Testis (tissue), 3 donors: Measurements from ENCODE around the gene ZNF865. TPM values are rescaled to one million over a fixed set of nuclear protein-coding genes. Genes with fewer than 3 reads are reported as not detected.

Experiments used
- DNase-seq: peaks from one replicate; pipeline ENCODE4 v3.0.0-alpha.2; 2019
- H3K27ac ChIP-seq, 2 donors: fragments of 200-600 bp; sonication (generic); one replicate each; pipeline ENCODE4 v1.5.1; 2019
- H3K27me3 ChIP-seq: fragments of 200-600 bp; sonication (generic); one replicate; pipeline ENCODE4 v1.5.1; 2019
- H3K36me3 ChIP-seq: fragments of 200-600 bp; sonication (generic); one replicate; pipeline ENCODE4 v1.5.1; 2017; ENCODE audit warnings: low read depth; ENCODE audit errors: missing control alignments
- H3K4me1 ChIP-seq: fragments of 200-600 bp; sonication (generic); one replicate; pipeline ENCODE4 v1.5.1; 2019
- H3K4me3 ChIP-seq, 2 donors: fragments of 200-600 bp; sonication (generic); one replicate each; pipeline ENCODE4 v1.5.1; 2017 to 2019
- H3K9me3 ChIP-seq: fragments of 200-600 bp; sonication (generic); one replicate; pipeline ENCODE4 v1.5.1; 2017
- POLR2A ChIP-seq: fragments of 450-650 bp; IDR thresholded peaks from one replicate; pipeline ENCODE4 v1.6.1; 2017; ENCODE audit warnings: antibody characterized with exemption, mild to moderate bottlenecking, moderate library complexity
- WGBS, 2 donors: methylation state at CpG; one replicate each; pipeline ENCODE4 v1.1.5; 2018; 5-methylcytosine and 5-hydroxymethylcytosine counted together
- intact Hi-C: fragments of 100-400 bp; cut with DNase I; formaldehyde crosslinking; loops from one replicate; pipeline ENCODE4 v1.15.1; 2023; ENCODE audit warnings: low total_unique reads
- polyA plus RNA-seq: library from polyadenylated mRNA; stranded (reverse); fragments of 350-450 nt; fragmentation: Illumina TruSeq; extraction: RNeasy Lipid Tissue Mini Kit (QIAGEN cat#74804); gene quantifications from one replicate; pipeline ENCODE4 v1.2.3, GENCODE V29; 2014; ENCODE audit warnings: low read depth, low replicate concordance; ENCODE audit not compliant: insufficient read depth
- total RNA-seq, 2 donors: library from RNA; depleted of rRNA; stranded (reverse); fragments of >200 nt; gene quantifications; one replicate each; pipeline ENCODE4 v1.2.3, GENCODE V29; 2016
- TF ChIP-seq, protein P1 (sequence below), 3 experiments: fragments of 450-650 bp in 2 of 3; fragments of 200-600 bp in 1 of 3; sonication (generic) in 1 of 3; IDR thresholded peaks; one replicate each; pipeline ENCODE4 v1.5.1; 2016 to 2019; ENCODE audit warnings: antibody characterized with exemption in 3 of 3, mild to moderate bottlenecking in 2 of 3, moderate library complexity in 1 of 3

Gene ZNF865
- total and polyA plus RNA-seq, 3 donors from 2014 or later, result 4.7 to 14.5 (median 12.2) TPM

DNA sequence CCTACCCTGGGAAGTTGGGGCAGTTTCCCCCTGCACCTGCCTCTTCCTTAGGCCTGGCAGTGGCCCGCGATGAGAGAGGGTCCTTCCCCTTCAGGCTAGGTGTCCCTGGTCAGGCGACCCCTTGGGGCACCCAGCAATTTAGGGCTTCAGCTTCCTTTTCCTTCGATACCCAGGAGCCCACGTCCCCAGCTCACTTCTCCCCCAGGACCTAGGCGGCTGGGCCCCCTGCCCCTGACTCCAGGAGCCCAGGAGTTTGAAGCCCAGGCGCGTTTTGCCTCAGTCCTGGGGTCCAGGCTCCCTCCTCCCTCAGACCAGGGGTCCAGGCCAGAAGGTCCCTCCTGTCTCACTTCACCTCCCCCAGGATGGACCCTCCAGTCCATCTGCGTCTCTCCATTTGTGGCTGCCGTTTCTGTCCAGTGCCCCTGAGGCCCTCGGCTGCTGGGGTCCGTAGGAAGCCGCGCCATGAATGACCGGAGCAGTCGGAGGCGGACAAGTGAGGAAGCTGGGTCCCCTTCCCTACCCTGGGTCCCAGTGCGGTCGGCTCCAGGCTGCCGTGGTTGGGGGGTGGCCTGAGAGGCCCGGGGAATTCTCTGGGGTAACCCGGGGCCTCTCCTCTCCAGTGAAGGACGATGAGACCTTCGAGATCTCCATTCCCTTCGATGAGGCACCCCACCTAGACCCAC is 43.3 kb downstream of the ZNF865 start:
- TF ChIP-seq POLR2A, result no peak
- TF ChIP-seq, protein P1, sequence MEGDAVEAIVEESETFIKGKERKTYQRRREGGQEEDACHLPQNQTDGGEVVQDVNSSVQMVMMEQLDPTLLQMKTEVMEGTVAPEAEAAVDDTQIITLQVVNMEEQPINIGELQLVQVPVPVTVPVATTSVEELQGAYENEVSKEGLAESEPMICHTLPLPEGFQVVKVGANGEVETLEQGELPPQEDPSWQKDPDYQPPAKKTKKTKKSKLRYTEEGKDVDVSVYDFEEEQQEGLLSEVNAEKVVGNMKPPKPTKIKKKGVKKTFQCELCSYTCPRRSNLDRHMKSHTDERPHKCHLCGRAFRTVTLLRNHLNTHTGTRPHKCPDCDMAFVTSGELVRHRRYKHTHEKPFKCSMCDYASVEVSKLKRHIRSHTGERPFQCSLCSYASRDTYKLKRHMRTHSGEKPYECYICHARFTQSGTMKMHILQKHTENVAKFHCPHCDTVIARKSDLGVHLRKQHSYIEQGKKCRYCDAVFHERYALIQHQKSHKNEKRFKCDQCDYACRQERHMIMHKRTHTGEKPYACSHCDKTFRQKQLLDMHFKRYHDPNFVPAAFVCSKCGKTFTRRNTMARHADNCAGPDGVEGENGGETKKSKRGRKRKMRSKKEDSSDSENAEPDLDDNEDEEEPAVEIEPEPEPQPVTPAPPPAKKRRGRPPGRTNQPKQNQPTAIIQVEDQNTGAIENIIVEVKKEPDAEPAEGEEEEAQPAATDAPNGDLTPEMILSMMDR (IDR thresholded peaks at IDR 0.05), result no peak
- WGBS, 2 donors, result 0 to 10% methylated on average over 4 to 25 of the region's 25 CpGs
- Histone ChIP-seq H3K36me3 (no peaks in the 10 kb centered on the region), H3K9me3 (no peaks in the 10 kb centered on the region), H3K27ac (peak overlapping the region; percentile 76 to 95), H3K4me1 (peaks cover 18% of the 10 kb centered on the region), H3K4me3 (peak overlapping the region; percentile 79 to 86), H3K27me3 (no peaks in the 10 kb centered on the region)
- intact Hi-C loops, result no loop called here
- DNase-seq, result no peak

DNA sequence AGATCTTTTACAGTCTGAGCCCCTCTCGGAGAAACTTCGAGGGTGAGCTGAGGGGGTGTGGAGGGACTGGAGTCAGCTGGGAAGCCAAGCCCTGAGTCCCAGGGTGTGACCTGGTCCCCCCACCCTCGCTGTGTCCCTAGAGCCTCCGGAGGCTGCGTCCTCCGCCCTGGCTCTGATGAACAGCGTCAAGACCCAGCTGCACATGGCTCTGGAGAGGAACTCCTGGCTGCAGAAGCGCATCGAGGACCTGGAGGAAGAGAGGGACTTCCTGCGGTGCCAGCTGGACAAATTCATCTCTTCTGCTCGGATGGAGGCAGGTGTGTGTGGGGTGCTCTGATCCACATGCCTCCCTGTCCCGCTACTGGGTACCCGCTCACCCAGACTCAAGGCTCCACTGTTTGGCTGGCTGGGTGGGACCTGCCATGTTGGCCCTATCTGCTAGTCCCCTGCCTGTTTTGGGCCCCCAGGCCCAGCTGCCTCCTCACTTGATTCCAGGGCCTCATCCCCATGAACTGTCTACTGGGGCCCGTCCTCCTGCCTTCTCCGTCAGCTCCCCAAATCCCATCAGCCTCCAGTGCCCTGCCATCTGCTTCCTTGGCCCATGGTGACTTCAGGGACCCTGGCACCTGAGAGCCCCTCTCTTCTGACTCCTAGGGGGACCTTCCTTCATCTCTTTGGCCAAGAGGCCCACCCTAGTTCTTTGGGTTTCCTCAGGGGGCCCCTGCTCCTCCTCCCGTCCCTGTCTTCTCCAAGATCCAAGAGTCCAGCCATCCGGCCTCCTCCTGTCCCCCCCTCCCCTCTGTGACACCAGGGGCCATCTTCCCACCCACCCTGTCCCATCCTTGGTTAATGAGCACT is 44.0 kb downstream of the ZNF865 start:
- TF ChIP-seq POLR2A, result no peak
- peak overlapping the region in 1 of 2 donors; percentile 79 for H3K4me3 ChIP-seq
- no peak for DNase-seq
- H3K9me3 ChIP-seq, result no peaks in the 10 kb centered on the region
- 64 to 88% methylated on average over 6 to 17 of the region's 17 CpGs for WGBS, 2 donors
- H3K27ac ChIP-seq, result peak overlapping the region; percentile 76 to 95
- no peaks in the 10 kb centered on the region for H3K27me3 ChIP-seq
- H3K36me3 ChIP-seq, result no peaks in the 10 kb centered on the region
- intact Hi-C loops, result no loop called here
- peaks cover 11% of the 10 kb centered on the region for H3K4me1 ChIP-seq

DNA sequence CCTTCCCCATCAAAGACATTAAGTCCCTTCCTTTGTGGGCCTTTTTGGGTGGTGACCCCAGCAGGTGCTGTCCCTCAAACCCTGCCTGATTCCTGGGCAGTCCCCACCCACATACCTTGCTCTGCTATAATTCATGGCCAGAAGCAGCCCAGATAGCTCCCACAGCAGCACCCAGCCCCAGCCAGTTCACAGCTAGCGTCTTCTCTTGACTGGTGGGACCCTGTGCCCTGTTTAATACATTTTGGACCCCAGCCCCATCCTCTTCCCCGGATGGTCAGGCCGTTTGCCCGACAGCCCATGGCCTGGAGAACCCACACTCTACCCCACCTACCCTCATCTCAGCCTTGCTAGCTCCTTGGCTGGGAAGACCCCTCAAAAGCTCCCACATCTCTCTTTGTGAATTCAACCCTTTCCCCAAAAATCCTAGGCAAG is 44.7 kb downstream of the ZNF865 start:
- WGBS, 2 donors, result 92 to 94% methylated on average over 4 of the region's 4 CpGs
- no peak for DNase-seq
- H3K4me1 ChIP-seq, result peaks cover 10% of the 10 kb centered on the region
- no peak overlapping the region for H3K27ac ChIP-seq
- intact Hi-C loops, result no loop called here
- H3K27me3 ChIP-seq, result no peaks in the 10 kb centered on the region
- TF ChIP-seq, protein P1 (IDR thresholded peaks at IDR 0.05), result no peak
- TF ChIP-seq POLR2A, result no peak
- no peaks in the 10 kb centered on the region for H3K9me3 ChIP-seq
- H3K36me3 ChIP-seq, result no peaks in the 10 kb centered on the region
- H3K4me3 ChIP-seq, result no peak overlapping the region

DNA sequence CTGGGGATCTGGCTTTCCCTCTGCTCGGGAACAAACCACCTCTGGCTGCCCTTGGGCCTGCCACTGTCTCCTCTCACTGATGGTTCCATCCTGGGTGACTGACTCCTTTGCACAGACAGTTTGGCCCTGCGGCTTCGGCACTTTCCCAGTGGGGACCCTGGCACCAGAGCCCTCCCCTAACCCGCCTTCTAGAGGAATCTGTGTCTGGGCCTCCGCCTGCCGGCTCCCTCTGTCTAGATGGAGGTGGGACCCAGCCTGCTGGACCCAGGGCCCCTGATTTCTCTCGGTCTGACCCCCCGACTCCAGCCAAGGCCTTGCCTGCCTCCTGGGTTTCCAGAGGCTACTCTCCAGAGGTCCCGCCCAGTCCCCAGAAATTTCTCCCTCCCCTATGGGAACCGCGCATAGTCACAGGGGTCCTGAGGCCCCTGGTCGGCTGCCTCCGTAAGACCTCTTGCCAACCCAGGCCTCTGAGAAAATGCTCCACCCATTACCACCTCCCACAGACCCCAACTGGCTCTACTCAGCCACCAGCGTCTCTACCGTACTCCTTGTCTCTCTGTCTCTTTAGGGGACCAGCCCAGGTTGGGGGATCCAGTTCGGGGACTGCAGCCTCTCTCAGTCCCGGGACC is 45.3 kb downstream of the ZNF865 start:
- no peaks in the 10 kb centered on the region for H3K27me3 ChIP-seq
- 88 to 90% methylated on average over 17 of the region's 17 CpGs for WGBS, 2 donors
- TF ChIP-seq, protein P1 (IDR thresholded peaks at IDR 0.05), result no peak
- TF ChIP-seq POLR2A, result no peak
- peaks cover 10% of the 10 kb centered on the region for H3K4me1 ChIP-seq
- H3K4me3 ChIP-seq, result no peak overlapping the region
- no peaks in the 10 kb centered on the region for H3K9me3 ChIP-seq
- DNase-seq, result no peak
- H3K36me3 ChIP-seq, result no peaks in the 10 kb centered on the region
- intact Hi-C loops, result no loop called here
- no peak overlapping the region for H3K27ac ChIP-seq

DNA sequence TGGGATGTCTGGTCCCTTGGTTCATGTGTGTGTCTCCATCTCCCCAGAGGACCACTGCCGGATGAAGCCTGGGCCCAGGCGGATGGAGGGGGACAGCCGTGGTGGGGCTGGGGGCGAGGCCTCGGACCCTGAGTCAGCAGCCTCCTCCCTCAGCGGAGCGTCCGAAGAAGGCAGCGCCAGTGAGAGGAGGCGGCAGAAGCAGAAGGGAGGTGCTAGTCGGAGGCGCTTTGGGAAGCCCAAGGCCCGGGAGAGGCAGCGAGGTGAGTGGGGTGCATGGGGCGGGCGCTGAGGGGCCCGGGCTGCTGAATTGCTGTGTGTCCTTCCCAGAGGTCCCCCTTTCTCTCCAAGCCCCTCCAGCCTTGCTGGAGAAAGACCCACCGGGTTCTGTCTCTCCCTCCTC is 45.8 kb downstream of the ZNF865 start:
- no peak for TF ChIP-seq POLR2A
- TF ChIP-seq, protein P1 (IDR thresholded peaks at IDR 0.05), result no peak
- Histone ChIP-seq H3K36me3 (no peaks in the 10 kb centered on the region), H3K4me1 (peaks cover 15% of the 10 kb centered on the region), H3K9me3 (no peaks in the 10 kb centered on the region), H3K27ac (no peak overlapping the region), H3K27me3 (no peaks in the 10 kb centered on the region), H3K4me3 (no peak overlapping the region)
- intact Hi-C loops, result no loop called here
- DNase-seq, result no peak
- 83 to 90% methylated on average over 18 of the region's 18 CpGs for WGBS, 2 donors
